Measurements from ENCODE around the gene WNT7B. TPM values are rescaled to one million over a fixed set of nuclear protein-coding genes. Genes with fewer than 3 reads are reported as not detected.

Gene WNT7B
- total and polyA plus RNA-seq, 2 of the 8 experiments (the other 6 are each of a cell fraction or from before 2014, with no cell fraction given): 0.14 to 0.24 TPM

DNA sequence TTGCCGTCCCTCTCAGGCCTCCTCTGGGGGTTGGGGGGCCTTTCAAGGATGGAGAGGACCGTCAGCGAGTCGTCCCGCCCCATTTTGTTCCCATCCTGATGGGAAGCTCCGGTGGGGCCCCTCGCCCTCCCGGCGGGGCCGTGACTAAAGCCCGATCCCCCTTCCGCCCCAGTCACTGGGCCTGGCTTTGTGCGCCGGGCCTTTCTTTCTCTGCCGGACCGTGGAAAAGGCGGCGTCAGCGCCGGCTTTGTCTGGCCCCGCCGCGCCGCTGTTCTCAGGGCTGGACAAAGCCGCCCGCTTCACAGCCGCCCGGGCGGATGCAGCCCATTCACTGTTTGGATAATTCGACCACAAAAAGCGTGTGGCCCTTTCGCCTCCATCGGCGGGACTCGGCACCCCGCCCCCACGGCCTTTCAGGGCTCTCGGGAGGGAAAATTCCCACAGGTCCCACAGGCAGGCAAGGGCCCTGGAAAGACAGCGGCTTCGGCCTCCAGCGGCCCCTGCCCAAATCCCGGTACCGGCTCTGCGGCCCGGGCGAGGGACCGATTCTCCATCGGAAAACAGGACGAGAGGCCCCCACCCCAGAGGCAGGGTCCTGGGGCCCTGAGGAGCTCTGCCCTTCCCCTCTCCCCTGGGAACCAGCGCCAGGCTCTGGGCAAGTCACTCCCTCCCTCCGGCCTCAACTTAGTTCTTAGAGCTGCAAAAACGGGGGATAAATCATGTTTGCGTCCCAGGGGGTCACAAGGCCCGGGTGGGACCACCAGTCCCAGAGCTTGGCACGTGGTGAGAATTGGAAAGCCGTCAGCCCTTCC lies 87.2 kb downstream of the WNT7B start:
- Histone ChIP-seq H4K8ac (ENCODE audit: extremely low read depth, insufficient read depth, low read length) (peak overlapping the region; percentile 72), H4K20me1 (replicated peaks in 1 of 2; ENCODE audit: control insufficient read depth in 1 of 2, insufficient read depth in 2 of 2, low read length in 2 of 2) (peaks cover 2 to 5% of the 10 kb centered on the region in 2 experiments), H2BK12ac (ENCODE audit: low read depth, low read length) (no peak overlapping the region), H2AFZ (ENCODE audit: low read length) (no peak overlapping the region), H2AK5ac (ENCODE audit: low read depth, low read length) (no peak overlapping the region), H3K4me3 (ENCODE audit: extremely low read depth in 1 of 4, insufficient read depth in 2 of 4, low read depth in 3 of 4, low read length in 4 of 4) (no peak overlapping the region), H2BK5ac (ENCODE audit: low read depth, low read length) (no peak overlapping the region), H3K4me1 (replicated peaks in 1 of 4; ENCODE audit: control insufficient read depth in 3 of 4, insufficient read depth in 4 of 4, low read length in 3 of 4) (peaks cover 0 to 3% (median 0%) of the 10 kb centered on the region in 4 experiments; a peak in 1 of 7 replicates), H2BK20ac (ENCODE audit: low read length) (no peak overlapping the region), H3K14ac (ENCODE audit: insufficient read length) (no peak overlapping the region), H2BK15ac (ENCODE audit: low read length) (no peak overlapping the region), H4K5ac (ENCODE audit: insufficient read length, low read depth, low read length) (no peak overlapping the region), H3K9me3 (ENCODE audit: insufficient read depth in 2 of 2, low read depth in 1 of 2, low read length in 1 of 2) (no peaks in the 10 kb centered on the region), H3K18ac (ENCODE audit: extremely low read depth, low read length) (no peak overlapping the region), H4K91ac (replicated peaks; ENCODE audit: insufficient read length, low read length) (peak overlapping the region; percentile 54), H2BK120ac (replicated peaks; ENCODE audit: low read depth, low read length) (no peak overlapping the region), H3K23me2 (ENCODE audit: low read depth, low read length) (no peaks in the 10 kb centered on the region), H3K79me2 (ENCODE audit: control insufficient read depth in 1 of 2, insufficient read depth in 2 of 2, low read length in 2 of 2) (no peaks in the 10 kb centered on the region), H3K56ac (replicated peaks; ENCODE audit: insufficient read length, low read depth, low read length) (no peak overlapping the region), H3K36me3 (ENCODE audit: control insufficient read depth in 2 of 4, insufficient read depth in 4 of 4, low read length in 3 of 4) (no peaks in the 10 kb centered on the region), H3K4me2 (ENCODE audit: insufficient read depth in 1 of 2, low read depth in 2 of 2, low read length in 2 of 2) (no peak overlapping the region), H3K79me1 (ENCODE audit: low read depth, low read length) (no peaks in the 10 kb centered on the region), H3K27me3 (replicated peaks in 1 of 4; ENCODE audit: control insufficient read depth in 3 of 4, extremely low read depth in 1 of 4, insufficient read depth in 3 of 4, low read length in 3 of 4) (peaks cover 0 to 2% (median 0%) of the 10 kb centered on the region in 4 experiments; a peak in 1 of 7 replicates), H3K27ac (ENCODE audit: low read depth, low read length) (no peak overlapping the region), H3K9ac (replicated peaks in 1 of 4; ENCODE audit: extremely low read depth in 1 of 4, low read depth in 3 of 4, low read length in 3 of 4) (no peak overlapping the region), H3K23ac (ENCODE audit: insufficient read length) (no peak overlapping the region), H3K4ac (replicated peaks; ENCODE audit: insufficient read length, low read depth, low read length) (no peak overlapping the region)
- POLR2A ChIA-PET (ENCODE audit: partially characterized antibody): interaction anchor here (1.1 kb wide), 1 partner anchor 22 kb away, joined by 3 read pairs; no protein-coding TSS in a partner anchor
- FAIRE-seq (no peak), DNase-seq (ENCODE audit: low read depth in 1 of 2, low spot score in 2 of 2) (no peak)
- CTCF ChIA-PET (ENCODE audit: partially characterized antibody): interaction anchor here (1.3 to 1.8 kb wide), 2 partner anchors 13 to 26 kb away, joined by 3 to 7 read pairs; no protein-coding TSS in a partner anchor
- WGBS, 2 experiments (ENCODE audit: extremely low coverage in 1 of 2, insufficient coverage in 1 of 2, insufficient read length in 1 of 2, insufficient replicate concordance in 2 of 2, low coverage in 1 of 2, low lambda C conversion rate in 2 of 2, missing lambda C conversion rate in 1 of 2): 87% methylated on average over 24 of the region's 56 CpGs; no CpG with 5 or more reads in 1 of the 2 experiments
- TF ChIP-seq BCL11A (IDR thresholded peaks at IDR 0.05; ENCODE audit: low read depth in 2 of 2, low read length in 2 of 2): no peak
- no peak for TF ChIP-seq SUZ12 (IDR thresholded peaks at IDR 0.05; ENCODE audit: low read length)
- no peak for TF ChIP-seq CBX5 (IDR thresholded peaks at IDR 0.05; ENCODE audit: low read depth, low read length)
- TF ChIP-seq CHD1 (IDR thresholded peaks at IDR 0.05; ENCODE audit: low read depth, low read length): no peak
- TF ChIP-seq JUN (IDR thresholded peaks at IDR 0.05; ENCODE audit: low read depth, low read length): no peak
- TF ChIP-seq SRF (IDR thresholded peaks at IDR 0.05; ENCODE audit: low read depth, low read length): no peak
- no peak for TF ChIP-seq CTBP2 (IDR thresholded peaks at IDR 0.05; ENCODE audit: borderline replicate concordance, insufficient read depth, insufficient read length, low read length)
- TF ChIP-seq, protein P1, sequence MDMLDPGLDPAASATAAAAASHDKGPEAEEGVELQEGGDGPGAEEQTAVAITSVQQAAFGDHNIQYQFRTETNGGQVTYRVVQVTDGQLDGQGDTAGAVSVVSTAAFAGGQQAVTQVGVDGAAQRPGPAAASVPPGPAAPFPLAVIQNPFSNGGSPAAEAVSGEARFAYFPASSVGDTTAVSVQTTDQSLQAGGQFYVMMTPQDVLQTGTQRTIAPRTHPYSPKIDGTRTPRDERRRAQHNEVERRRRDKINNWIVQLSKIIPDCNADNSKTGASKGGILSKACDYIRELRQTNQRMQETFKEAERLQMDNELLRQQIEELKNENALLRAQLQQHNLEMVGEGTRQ (IDR thresholded peaks at IDR 0.05; ENCODE audit: low read length): no peak
- TF ChIP-seq TCF12 (IDR thresholded peaks at IDR 0.05; ENCODE audit: low read depth, low read length): no peak
